Tibial nerve (tissue), 4 donors: ENCODE data around the gene ZFYVE1. TPM values are rescaled to one million over a fixed set of nuclear protein-coding genes. Genes with fewer than 3 reads are reported as not detected.

ENCODE experiments used
- DNase-seq, 2 donors: peaks; one replicate each; pipeline ENCODE4 v3.0.0-alpha.2; 2019; ENCODE audit warnings: low spot score in 2 of 2
- H3K27ac ChIP-seq, 4 donors: fragments of 200-600 bp; sonication (generic) in 3 of 4; one replicate each; pipeline ENCODE4 v1.5.1; 2017 to 2019; ENCODE audit warnings: mild to moderate bottlenecking in 1 of 4
- H3K27me3 ChIP-seq, 2 donors: fragments of 200-600 bp; sonication (generic) in 1 of 2; one replicate each; pipeline versions ENCODE4 v1.5.1 to v1.6.0; 2017 to 2019
- H3K36me3 ChIP-seq, 3 donors: fragments of 200-600 bp; sonication (generic); one replicate each; pipeline ENCODE4 v1.5.1; 2018 to 2019
- H3K4me1 ChIP-seq, 4 donors: fragments of 200-600 bp; sonication (generic) in 3 of 4; one replicate each; pipeline ENCODE4 v1.5.1; 2017 to 2019
- H3K4me3 ChIP-seq, 4 donors: fragments of 200-600 bp; sonication (generic) in 3 of 4; one replicate each; pipeline ENCODE4 v1.5.1; 2017 to 2019; ENCODE audit warnings: mild to moderate bottlenecking in 1 of 4, moderate library complexity in 1 of 4
- H3K9me3 ChIP-seq, 4 donors: fragments of 200-600 bp; sonication (generic) in 3 of 4; one replicate each; pipeline ENCODE4 v1.5.1; 2017 to 2019
- EP300 ChIP-seq, 2 donors: sonication (generic); formaldehyde crosslinking; IDR thresholded peaks; one replicate each; pipeline ENCODE4 v1.6.1; 2017; ENCODE audit warnings: antibody characterized with exemption in 2 of 2, mild to moderate bottlenecking in 1 of 2
- POLR2A ChIP-seq, 2 donors: fragments of 450-650 bp; IDR thresholded peaks; one replicate each; pipeline ENCODE4 v1.6.1; 2017; ENCODE audit warnings: antibody characterized with exemption in 2 of 2, mild to moderate bottlenecking in 2 of 2, moderate library complexity in 2 of 2
- WGBS, 2 donors: methylation state at CpG; one replicate each; pipeline ENCODE4 v1.1.5; 2018; 5-methylcytosine and 5-hydroxymethylcytosine counted together
- small RNA-seq: library from RNA; depleted of rRNA; stranded (forward); fragments of <200 nt; gene quantifications from one replicate; pipeline ENCODE3, GENCODE V24; 2016
- total RNA-seq, 4 donors: library from RNA; depleted of rRNA; stranded (reverse); fragments of >200 nt; gene quantifications; one replicate each; pipeline ENCODE4 v1.1.0, GENCODE V29; 2016
- TF ChIP-seq, protein P1 (sequence below), 5 experiments: fragments of 200-600 bp in 3 of 5; fragments of 450-650 bp in 2 of 5; sonication (generic) in 3 of 5; IDR thresholded peaks; one replicate each; pipeline ENCODE4 v1.5.1; 2016 to 2019; ENCODE audit warnings: antibody characterized with exemption in 5 of 5, mild to moderate bottlenecking in 3 of 5, moderate library complexity in 2 of 5

The ZFYVE1 gene
- total RNA-seq, 4 donors from 2014 or later: 16.5 to 30.3 (median 23.0) TPM

DNA sequence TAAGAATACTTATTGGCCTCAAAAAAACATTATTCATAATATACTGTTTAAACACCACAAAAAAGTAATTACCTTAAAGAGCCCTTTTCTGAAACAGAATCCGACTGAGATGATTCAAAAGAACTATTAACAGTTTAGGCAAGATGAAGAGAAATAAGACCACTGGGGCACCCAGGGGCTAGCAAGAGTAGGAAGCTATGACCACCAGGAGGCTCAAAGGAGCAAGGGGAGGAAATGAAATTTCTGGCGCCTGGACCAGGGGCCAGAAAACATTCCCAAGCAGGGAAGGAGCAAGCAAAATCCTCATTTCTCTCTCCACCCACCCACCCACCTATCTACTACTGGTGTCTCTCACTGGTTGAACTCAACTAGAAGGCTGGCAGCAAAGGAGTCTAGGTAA lies 106.9 kb downstream of the ZFYVE1 start:
- Histone ChIP-seq H3K27me3 (no peaks in the 10 kb centered on the region), H3K4me1 (no peaks in the 10 kb centered on the region), H3K4me3 (no peak overlapping the region), H3K9me3 (no peaks in the 10 kb centered on the region), H3K36me3 (no peaks in the 10 kb centered on the region), H3K27ac (no peak overlapping the region)
- no peak for DNase-seq
- TF ChIP-seq, protein P1, sequence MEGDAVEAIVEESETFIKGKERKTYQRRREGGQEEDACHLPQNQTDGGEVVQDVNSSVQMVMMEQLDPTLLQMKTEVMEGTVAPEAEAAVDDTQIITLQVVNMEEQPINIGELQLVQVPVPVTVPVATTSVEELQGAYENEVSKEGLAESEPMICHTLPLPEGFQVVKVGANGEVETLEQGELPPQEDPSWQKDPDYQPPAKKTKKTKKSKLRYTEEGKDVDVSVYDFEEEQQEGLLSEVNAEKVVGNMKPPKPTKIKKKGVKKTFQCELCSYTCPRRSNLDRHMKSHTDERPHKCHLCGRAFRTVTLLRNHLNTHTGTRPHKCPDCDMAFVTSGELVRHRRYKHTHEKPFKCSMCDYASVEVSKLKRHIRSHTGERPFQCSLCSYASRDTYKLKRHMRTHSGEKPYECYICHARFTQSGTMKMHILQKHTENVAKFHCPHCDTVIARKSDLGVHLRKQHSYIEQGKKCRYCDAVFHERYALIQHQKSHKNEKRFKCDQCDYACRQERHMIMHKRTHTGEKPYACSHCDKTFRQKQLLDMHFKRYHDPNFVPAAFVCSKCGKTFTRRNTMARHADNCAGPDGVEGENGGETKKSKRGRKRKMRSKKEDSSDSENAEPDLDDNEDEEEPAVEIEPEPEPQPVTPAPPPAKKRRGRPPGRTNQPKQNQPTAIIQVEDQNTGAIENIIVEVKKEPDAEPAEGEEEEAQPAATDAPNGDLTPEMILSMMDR (IDR thresholded peaks at IDR 0.05): no peak
- TF ChIP-seq POLR2A (IDR thresholded peaks at IDR 0.05) (no peak), EP300 (IDR thresholded peaks at IDR 0.05) (no peak)
- 69 to 86% methylated on average over 2 of the region's 2 CpGs for WGBS, 2 donors

Small RNAs within 50 kb of the gene (small RNA-seq; reads per million reads assigned to genes)
- not detected for gene RN7SL586P

Other genes starting within 250 kb of the ZFYVE1 start
- 1 to 10 TPM in 2 of 4 donors, under 1 TPM in 2; 0.22 to 5.4 (median 2.7) TPM for gene DPF3, start 133.0 kb downstream of the ZFYVE1 start, total RNA-seq
- gene DCAF4, start 100.6 kb downstream of the ZFYVE1 start, total RNA-seq: 10 to 100 TPM in 3 of 4 donors, 1 to 10 TPM in 1; 6.6 to 84.1 (median 20.2) TPM
- 100 to 1,000 TPM in 2 of 4 donors, 10 to 100 TPM in 2; 87.4 to 120 (median 101) TPM for gene RBM25, start 31.4 kb upstream of the ZFYVE1 start, total RNA-seq
- gene PSEN1, start 109.4 kb upstream of the ZFYVE1 start, total RNA-seq: 10 to 100 TPM; 39.6 to 77.6 (median 47.4) TPM
- 100 to 1,000 TPM in 3 of 4 donors, 10 to 100 TPM in 1; 96.6 to 314 (median 206) TPM for gene PAPLN, start 210.4 kb upstream of the ZFYVE1 start, total RNA-seq